Mucosa of descending colon (tissue), 3 donors: ENCODE data around the gene TSPYL1. TPM values are rescaled to one million over a fixed set of nuclear protein-coding genes. Genes with fewer than 3 reads are reported as not detected.

ENCODE experiments used
- ATAC-seq: fragments of 200-7000 bp; cut with Tn5 transposase; one replicate; pipeline ENCODE4 v1.9.1; 2020; ENCODE audit warnings: mild to moderate bottlenecking, moderate library complexity
- DNase-seq, 3 donors: peaks; one replicate each; pipeline ENCODE4 v3.0.0-alpha.2; 2020
- H3K36me3 ChIP-seq: fragments of 200-600 bp; one replicate; pipeline ENCODE4 v1.8.0; 2021; ENCODE audit warnings: low read depth, mild to moderate bottlenecking
- H3K4me1 ChIP-seq: fragments of 200-600 bp; one replicate; pipeline ENCODE4 v1.8.0; 2021; ENCODE audit warnings: low read depth, mild to moderate bottlenecking
- H3K4me3 ChIP-seq: fragments of 200-600 bp; one replicate; pipeline ENCODE4 v1.8.0; 2021; ENCODE audit warnings: mild to moderate bottlenecking
- H3K9me3 ChIP-seq: fragments of 200-600 bp; one replicate; pipeline ENCODE4 v1.8.0; 2021; ENCODE audit warnings: mild to moderate bottlenecking
- intact Hi-C, 2 donors: fragments of 100-400 bp; cut with DNase I in 1 of 2; cut with micrococcal nuclease in 1 of 2; formaldehyde crosslinking; loops; one replicate each; pipeline versions ENCODE4 v1.11.0 to v1.11.1; 2022; cut with DNase I, micrococcal nuclease
- total RNA-seq, 3 donors: library from RNA; stranded (reverse); fragmentation: NEBNext Ultra II Directional in 2 of 3; extraction: Animal tissue kit (Norgen Biotek cat#: 25700) in 2 of 3; gene quantifications; one replicate each; pipeline versions ENCODE4 v1.2.1 to v1.2.4, GENCODE V29; 2021 to 2023
- TF ChIP-seq, protein P1 (sequence below): fragments of 200-600 bp; IDR thresholded peaks from one replicate; pipeline ENCODE4 v1.8.0; 2022; ENCODE audit warnings: antibody characterized with exemption, mild to moderate bottlenecking
- donor health status: DM: no; HTN: no; CAD: no; lungs with moderate emphysema.
- donor health status: DM: no; HTN: no; CAD: no.
- donor health status: DM: no; HTN: yes; CAD: no.

Gene TSPYL1
- total RNA-seq, 3 donors from 2014 or later: 65.5 to 105 (median 67.0) TPM

DNA sequence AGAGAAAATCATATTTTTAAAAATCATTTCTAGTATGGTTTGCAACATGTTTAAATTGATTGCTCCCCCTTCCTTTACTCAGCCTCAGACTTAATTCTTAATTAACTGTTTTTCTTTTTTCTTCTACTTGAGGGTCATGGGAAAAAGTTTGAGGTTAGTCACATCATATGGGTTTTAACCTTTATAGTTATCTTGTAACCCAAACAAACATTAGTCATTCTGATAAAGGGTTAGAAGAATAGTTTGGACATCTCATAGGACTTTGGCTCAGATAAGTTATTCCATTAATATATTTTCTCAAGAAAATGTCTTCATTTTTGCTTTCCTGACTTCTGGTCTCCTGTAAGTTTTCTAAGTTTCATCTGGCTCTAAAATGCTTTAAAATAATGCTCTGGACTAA is 34.5 kb upstream of the TSPYL1 start:
- no peak for DNase-seq
- no peaks in the 10 kb centered on the region for H3K9me3 ChIP-seq
- no peak overlapping the region for H3K4me3 ChIP-seq
- H3K4me1 ChIP-seq: no peaks in the 10 kb centered on the region
- ATAC-seq: no peak
- TF ChIP-seq, protein P1, sequence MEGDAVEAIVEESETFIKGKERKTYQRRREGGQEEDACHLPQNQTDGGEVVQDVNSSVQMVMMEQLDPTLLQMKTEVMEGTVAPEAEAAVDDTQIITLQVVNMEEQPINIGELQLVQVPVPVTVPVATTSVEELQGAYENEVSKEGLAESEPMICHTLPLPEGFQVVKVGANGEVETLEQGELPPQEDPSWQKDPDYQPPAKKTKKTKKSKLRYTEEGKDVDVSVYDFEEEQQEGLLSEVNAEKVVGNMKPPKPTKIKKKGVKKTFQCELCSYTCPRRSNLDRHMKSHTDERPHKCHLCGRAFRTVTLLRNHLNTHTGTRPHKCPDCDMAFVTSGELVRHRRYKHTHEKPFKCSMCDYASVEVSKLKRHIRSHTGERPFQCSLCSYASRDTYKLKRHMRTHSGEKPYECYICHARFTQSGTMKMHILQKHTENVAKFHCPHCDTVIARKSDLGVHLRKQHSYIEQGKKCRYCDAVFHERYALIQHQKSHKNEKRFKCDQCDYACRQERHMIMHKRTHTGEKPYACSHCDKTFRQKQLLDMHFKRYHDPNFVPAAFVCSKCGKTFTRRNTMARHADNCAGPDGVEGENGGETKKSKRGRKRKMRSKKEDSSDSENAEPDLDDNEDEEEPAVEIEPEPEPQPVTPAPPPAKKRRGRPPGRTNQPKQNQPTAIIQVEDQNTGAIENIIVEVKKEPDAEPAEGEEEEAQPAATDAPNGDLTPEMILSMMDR: no peak
- intact Hi-C loops: no loop called here
- no peaks in the 10 kb centered on the region for H3K36me3 ChIP-seq

DNA sequence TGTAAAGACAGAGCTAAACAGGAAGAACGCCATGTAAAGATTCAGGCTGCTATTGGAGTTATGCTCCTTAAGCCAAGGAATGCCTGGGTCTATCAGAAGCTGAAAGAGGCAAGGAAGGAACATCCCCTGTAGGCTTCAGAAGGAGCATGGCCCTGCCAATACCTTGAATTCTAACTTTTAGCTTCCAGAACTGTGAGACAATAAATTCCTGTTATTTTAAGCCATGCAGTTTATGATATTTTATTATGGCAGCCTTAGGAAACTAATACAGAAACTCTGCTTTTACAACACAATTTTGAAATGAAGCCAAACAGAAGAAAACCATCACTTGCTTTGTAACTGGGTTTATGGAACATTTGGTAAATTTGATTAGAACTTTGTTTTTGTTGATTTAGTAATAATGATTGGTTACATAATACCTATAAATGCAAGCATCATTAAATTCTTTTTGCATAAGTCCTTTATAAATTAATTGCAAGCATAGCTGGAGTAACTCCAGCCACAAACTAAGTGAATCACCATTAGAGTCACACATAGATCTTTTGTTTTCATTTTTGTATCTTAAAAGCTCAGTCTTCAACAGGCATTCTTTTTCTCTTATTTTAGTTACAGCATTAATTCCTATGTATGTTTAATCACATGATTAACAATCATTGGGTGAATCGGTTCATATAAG is 33.5 kb upstream of the TSPYL1 start:
- DNase-seq: no peak
- no peaks in the 10 kb centered on the region for H3K9me3 ChIP-seq
- no peak for ATAC-seq
- TF ChIP-seq, protein P1: no peak
- H3K4me3 ChIP-seq: no peak overlapping the region
- H3K4me1 ChIP-seq: no peaks in the 10 kb centered on the region
- intact Hi-C loops: no loop called here
- no peaks in the 10 kb centered on the region for H3K36me3 ChIP-seq

GRCh38 chr6:116309657-116310056 is 29.9 kb upstream of the TSPYL1 start:
- H3K4me3 ChIP-seq: no peak overlapping the region
- TF ChIP-seq, protein P1: no peak
- H3K9me3 ChIP-seq: no peaks in the 10 kb centered on the region
- H3K4me1 ChIP-seq: no peaks in the 10 kb centered on the region
- DNase-seq (no peak), ATAC-seq (no peak)
- intact Hi-C loops: no loop called here
- H3K36me3 ChIP-seq: no peaks in the 10 kb centered on the region

DNA sequence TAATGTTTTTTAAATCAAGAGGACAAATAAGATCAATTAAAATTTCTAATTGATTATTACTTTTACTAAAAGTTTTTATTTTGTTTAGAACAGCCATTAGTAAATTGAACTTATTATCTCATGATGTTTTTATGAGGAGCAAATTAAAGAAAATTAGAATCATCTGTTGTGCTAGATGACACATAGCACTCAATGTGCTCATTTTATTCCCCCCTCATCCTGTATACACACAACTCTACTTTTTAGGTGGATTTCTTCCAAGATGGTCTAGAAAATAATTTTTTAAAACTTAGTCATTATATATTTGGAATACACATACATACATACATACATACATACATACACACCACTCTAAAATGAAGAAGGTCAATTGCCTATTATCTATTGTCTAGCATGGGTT is 29.3 kb upstream of the TSPYL1 start:
- intact Hi-C loops: no loop called here
- no peak for DNase-seq
- TF ChIP-seq, protein P1: no peak
- Histone ChIP-seq H3K4me3 (no peak overlapping the region), H3K9me3 (no peaks in the 10 kb centered on the region), H3K36me3 (no peaks in the 10 kb centered on the region), H3K4me1 (no peaks in the 10 kb centered on the region)
- no peak for ATAC-seq

DNA sequence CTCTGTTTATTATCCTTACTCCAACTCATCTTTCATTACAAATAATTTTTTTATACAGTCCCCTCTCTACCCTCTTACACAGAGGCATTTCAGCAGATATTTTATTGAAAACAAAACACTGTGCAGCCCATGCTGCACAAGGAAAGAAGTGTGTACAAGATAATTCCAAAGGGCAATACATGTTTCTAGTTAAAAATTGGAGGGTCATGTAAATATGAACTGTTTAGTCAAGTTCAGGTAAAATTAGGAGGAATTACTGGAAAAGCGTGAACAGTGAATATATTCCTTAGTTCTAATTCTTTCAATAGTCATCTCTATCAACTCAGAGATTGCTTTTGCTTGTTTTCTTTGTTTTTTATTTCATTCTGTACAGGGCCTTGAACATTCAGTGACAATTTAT is 27.9 kb upstream of the TSPYL1 start:
- DNase-seq (no peak), ATAC-seq (no peak)
- intact Hi-C loops: no loop called here
- H3K4me3 ChIP-seq: no peak overlapping the region
- H3K36me3 ChIP-seq: no peaks in the 10 kb centered on the region
- H3K4me1 ChIP-seq: no peaks in the 10 kb centered on the region
- TF ChIP-seq, protein P1: no peak
- no peaks in the 10 kb centered on the region for H3K9me3 ChIP-seq

GRCh38 chr6:116307001-116307400 is 27.3 kb upstream of the TSPYL1 start:
- no peak for ATAC-seq
- TF ChIP-seq, protein P1: no peak
- no peak overlapping the region for H3K4me3 ChIP-seq
- no peak for DNase-seq
- no peaks in the 10 kb centered on the region for H3K9me3 ChIP-seq
- H3K4me1 ChIP-seq: no peaks in the 10 kb centered on the region
- H3K36me3 ChIP-seq: no peaks in the 10 kb centered on the region
- intact Hi-C loops: no loop called here
